ENCODE data around the gene KCP. TPM values are rescaled to one million over a fixed set of nuclear protein-coding genes. Genes with fewer than 3 reads are reported as not detected.
A peak's percentile ranks its signal among the peaks of the same experiment; 100 is the strongest.

The KCP gene
- total RNA-seq, 1 experiment from 2014 or later, result 5.3 TPM

DNA sequence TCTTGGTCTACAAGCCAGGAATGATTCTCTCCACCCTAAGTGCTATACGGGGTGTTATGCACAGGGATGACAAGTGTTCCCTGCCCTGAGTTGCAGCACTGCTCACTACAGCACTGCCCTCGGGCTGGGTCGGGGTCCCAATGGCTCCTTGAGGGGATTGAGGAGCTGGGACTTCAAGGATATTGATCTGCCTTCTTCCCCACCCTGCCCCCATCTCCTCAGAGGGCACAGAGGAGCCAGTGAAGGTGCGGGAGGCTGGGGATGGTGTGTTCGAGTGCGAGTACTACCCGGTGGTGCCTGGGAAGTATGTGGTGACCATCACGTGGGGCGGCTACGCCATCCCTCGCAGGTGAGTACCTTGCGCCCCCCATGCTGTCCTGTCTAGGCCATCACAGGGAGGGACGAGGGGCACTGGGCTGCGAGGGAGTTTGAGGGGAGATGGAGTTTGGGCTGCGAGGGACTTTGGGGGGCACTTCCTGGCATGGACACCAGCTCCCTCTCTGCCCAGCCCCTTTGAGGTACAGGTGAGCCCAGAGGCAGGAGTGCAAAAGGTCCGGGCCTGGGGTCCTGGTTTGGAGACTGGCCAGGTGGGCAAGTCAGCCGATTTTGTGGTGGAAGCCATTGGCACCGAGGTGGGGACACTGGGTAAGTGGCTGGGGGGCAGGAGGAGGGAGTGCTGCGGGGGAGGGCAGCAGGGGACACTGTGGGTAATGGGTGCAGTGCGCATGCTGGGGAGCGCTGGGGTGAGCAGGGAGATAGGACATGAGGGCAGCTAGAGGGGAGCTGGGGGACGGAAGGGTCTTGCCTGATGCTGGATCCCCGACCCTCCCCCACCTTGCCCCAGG, 70.0 kb downstream of the KCP start:
- no peak overlapping the region for H3K56ac ChIP-seq (ENCODE audit: insufficient read length, low read depth, low read length)
- no peaks in the 10 kb centered on the region for H3K79me1 ChIP-seq (ENCODE audit: insufficient read depth, low read depth, low read length, poor library complexity, severe bottlenecking)
- no peaks in the 10 kb centered on the region for H3K9me3 Mint-ChIP-seq
- no peak overlapping the region for H4K8ac ChIP-seq (replicated peaks; ENCODE audit: insufficient read length, low read depth, low read length)
- H3K27me3 Mint-ChIP-seq (ENCODE audit: low read depth), result no peaks in the 10 kb centered on the region
- no peak overlapping the region for H3K9ac ChIP-seq (ENCODE audit: extremely low read depth, insufficient read length, low read length)
- H3K23me2 ChIP-seq (ENCODE audit: insufficient read length, low read depth, low read length, poor library complexity, severe bottlenecking), result no peaks in the 10 kb centered on the region
- H4K20me1 ChIP-seq (ENCODE audit: control insufficient read depth, insufficient read depth, insufficient read length), result no peaks in the 10 kb centered on the region
- no peak overlapping the region for H3K18ac ChIP-seq (ENCODE audit: insufficient read length, low read depth, low read length)
- no peak overlapping the region for H3K23ac ChIP-seq (ENCODE audit: insufficient read length, low read depth, low read length)
- no peak overlapping the region for H4K5ac ChIP-seq (ENCODE audit: insufficient read length, low read depth, low read length)
- peaks cover 2 to 14% of the 10 kb centered on the region in 2 experiments for H3K4me1 Mint-ChIP-seq
- H2BK12ac ChIP-seq (ENCODE audit: insufficient read length, low read depth, low read length), result no peak overlapping the region
- H3K36me3 Mint-ChIP-seq (ENCODE audit: insufficient read depth in 1 of 3, low read depth in 3 of 3), result peaks cover 0 to 6% (median 0%) of the 10 kb centered on the region in 3 experiments; a peak in 2 of 7 replicates
- H3K4me3 Mint-ChIP-seq, result no peak overlapping the region
- H2BK5ac ChIP-seq (ENCODE audit: insufficient read length, low read length), result no peak overlapping the region
- peak overlapping the region in 1 of 3 experiments; percentile 40; a peak in 1 of 7 replicates for H3K27ac Mint-ChIP-seq
- H3T11ph ChIP-seq (ENCODE audit: low read length), result no peak overlapping the region
- no peaks in the 10 kb centered on the region for H3K79me2 ChIP-seq (ENCODE audit: insufficient read depth, low read length)
- H2BK120ac ChIP-seq (ENCODE audit: low read depth, low read length, poor library complexity, severe bottlenecking), result no peak overlapping the region
- H3K27ac ChIP-seq (ENCODE audit: insufficient read length, low read depth, low read length), result no peak overlapping the region
- no CpG with 5 or more reads among the region's 23 CpGs for WGBS (ENCODE audit: extremely low coverage, insufficient read length, low lambda C conversion rate)
- H3K4me1 ChIP-seq (ENCODE audit: insufficient read depth, low read length), result no peaks in the 10 kb centered on the region
- H2BK20ac ChIP-seq (ENCODE audit: low read depth, low read length, poor library complexity, severe bottlenecking), result no peak overlapping the region
- no peak overlapping the region for H3K14ac ChIP-seq (ENCODE audit: insufficient read depth, low read length)
- no peak overlapping the region for H4K91ac ChIP-seq (ENCODE audit: insufficient read length, low read depth, low read length)
- H3K27me3 ChIP-seq (ENCODE audit: insufficient read depth, low read length), result no peaks in the 10 kb centered on the region
- no peak overlapping the region for H2AFZ ChIP-seq (ENCODE audit: low read length)
- H2AK5ac ChIP-seq (ENCODE audit: insufficient read length, low read length), result no peak overlapping the region
- H3K4ac ChIP-seq (ENCODE audit: low read depth, low read length), result no peak overlapping the region
- H2BK15ac ChIP-seq (ENCODE audit: low read depth, low read length), result no peak overlapping the region
- no peaks in the 10 kb centered on the region for H3K9me3 ChIP-seq (ENCODE audit: control insufficient read depth, low read depth, low read length)
- TF ChIP-seq, protein P1, sequence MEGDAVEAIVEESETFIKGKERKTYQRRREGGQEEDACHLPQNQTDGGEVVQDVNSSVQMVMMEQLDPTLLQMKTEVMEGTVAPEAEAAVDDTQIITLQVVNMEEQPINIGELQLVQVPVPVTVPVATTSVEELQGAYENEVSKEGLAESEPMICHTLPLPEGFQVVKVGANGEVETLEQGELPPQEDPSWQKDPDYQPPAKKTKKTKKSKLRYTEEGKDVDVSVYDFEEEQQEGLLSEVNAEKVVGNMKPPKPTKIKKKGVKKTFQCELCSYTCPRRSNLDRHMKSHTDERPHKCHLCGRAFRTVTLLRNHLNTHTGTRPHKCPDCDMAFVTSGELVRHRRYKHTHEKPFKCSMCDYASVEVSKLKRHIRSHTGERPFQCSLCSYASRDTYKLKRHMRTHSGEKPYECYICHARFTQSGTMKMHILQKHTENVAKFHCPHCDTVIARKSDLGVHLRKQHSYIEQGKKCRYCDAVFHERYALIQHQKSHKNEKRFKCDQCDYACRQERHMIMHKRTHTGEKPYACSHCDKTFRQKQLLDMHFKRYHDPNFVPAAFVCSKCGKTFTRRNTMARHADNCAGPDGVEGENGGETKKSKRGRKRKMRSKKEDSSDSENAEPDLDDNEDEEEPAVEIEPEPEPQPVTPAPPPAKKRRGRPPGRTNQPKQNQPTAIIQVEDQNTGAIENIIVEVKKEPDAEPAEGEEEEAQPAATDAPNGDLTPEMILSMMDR (conservative IDR thresholded peaks at IDR 0.05), result no peak
- DNase-seq, result no peak
- no peak overlapping the region for H3K4me2 ChIP-seq (ENCODE audit: insufficient read depth, insufficient read length, low read length)
